Liver (tissue), 9 donors: ENCODE results near the gene TESPA1. TPM values are rescaled to one million over a fixed set of nuclear protein-coding genes. Genes with fewer than 3 reads are reported as not detected.

Experiments
- DNase-seq: peaks from one replicate; pipeline ENCODE4 v3.0.0-alpha.2; 2017; ENCODE audit warnings: low spot score
- H3K27ac ChIP-seq, 2 donors: one replicate each; pipeline ENCODE4 v1.7.0; 2013; ENCODE audit warnings: inconsistent platforms in 2 of 2, low read length in 2 of 2, control low read depth in 1 of 2, low read depth in 1 of 2, mild to moderate bottlenecking in 1 of 2
- H3K27me3 ChIP-seq, 4 donors: one replicate each; pipeline versions ENCODE4 v1.6.1 to v1.7.0; 2013; ENCODE audit warnings: low read length in 3 of 4, inconsistent platforms in 1 of 4, mild to moderate bottlenecking in 1 of 4, moderate library complexity in 1 of 4; ENCODE audit not compliant: control insufficient read depth in 4 of 4, insufficient read depth in 4 of 4
- H3K36me3 ChIP-seq, 4 donors: one replicate each; pipeline versions ENCODE4 v1.6.1 to v1.7.0; 2013; ENCODE audit warnings: low read length in 3 of 4, mild to moderate bottlenecking in 3 of 4, low read depth in 1 of 4, moderate library complexity in 1 of 4; ENCODE audit not compliant: control insufficient read depth in 4 of 4, insufficient read depth in 3 of 4
- H3K4me1 ChIP-seq, 4 donors: one replicate each; pipeline versions ENCODE4 v1.6.1 to v1.7.0; 2013; ENCODE audit warnings: low read length in 3 of 4, mild to moderate bottlenecking in 3 of 4, moderate library complexity in 1 of 4; ENCODE audit not compliant: control insufficient read depth in 4 of 4, insufficient read depth in 4 of 4
- H3K4me3 ChIP-seq, 3 donors: one replicate each; pipeline versions ENCODE4 v1.6.1 to v1.7.0; 2013; ENCODE audit warnings: low read length in 3 of 3, control low read depth in 1 of 3, low read depth in 1 of 3, mild to moderate bottlenecking in 1 of 3
- H3K9ac ChIP-seq, 2 donors: one replicate each; pipeline ENCODE4 v1.7.0; 2013; ENCODE audit warnings: low read length in 2 of 2, mild to moderate bottlenecking in 2 of 2, moderate library complexity in 2 of 2, control low read depth in 1 of 2, low read depth in 1 of 2
- H3K9me3 ChIP-seq, 4 donors: one replicate each; pipeline versions ENCODE4 v1.6.1 to v1.7.0; 2013; ENCODE audit warnings: low read length in 3 of 4; ENCODE audit not compliant: control insufficient read depth in 4 of 4
- ATF3 ChIP-seq: IDR thresholded peaks from 2 replicates; pipeline ENCODE4 v1.6.1; 2016; ENCODE audit warnings: antibody characterized with exemption
- EGR1 ChIP-seq, 2 donors: IDR thresholded peaks; 2 replicates each; pipeline ENCODE4 v1.6.1; 2016 to 2018; ENCODE audit warnings: antibody characterized with exemption in 2 of 2, low read depth in 2 of 2
- FOXA1 ChIP-seq: IDR thresholded peaks from 2 replicates; pipeline ENCODE4 v1.6.1; 2016; ENCODE audit warnings: antibody characterized with exemption
- FOXA2 ChIP-seq: IDR thresholded peaks from 2 replicates; pipeline ENCODE4 v1.6.1; 2016; ENCODE audit warnings: antibody characterized with exemption
- HNF4A ChIP-seq, 2 donors: conservative IDR thresholded peaks; 2 replicates each; pipeline ENCODE4 v1.6.1; 2016; ENCODE audit warnings: antibody characterized with exemption in 2 of 2, mild to moderate bottlenecking in 2 of 2
- HNF4G ChIP-seq: IDR thresholded peaks from 2 replicates; pipeline ENCODE4 v1.6.1; 2016; ENCODE audit warnings: antibody characterized with exemption
- JUND ChIP-seq, 2 donors: IDR thresholded peaks; 2 replicates each; pipeline ENCODE4 v1.6.1; 2016; ENCODE audit warnings: antibody characterized with exemption in 2 of 2
- MAX ChIP-seq: IDR thresholded peaks from 2 replicates; pipeline ENCODE4 v1.6.1; 2016; ENCODE audit warnings: antibody characterized with exemption
- NR2F2 ChIP-seq: IDR thresholded peaks from 2 replicates; pipeline ENCODE4 v1.6.1; 2016; ENCODE audit warnings: antibody characterized with exemption
- RAD21 ChIP-seq, 2 donors: IDR thresholded peaks; 2 replicates each; pipeline ENCODE4 v1.6.1; 2016; ENCODE audit warnings: antibody characterized with exemption in 2 of 2, mild to moderate bottlenecking in 2 of 2
- REST ChIP-seq: IDR thresholded peaks from 2 replicates; pipeline ENCODE4 v1.6.1; 2016; ENCODE audit warnings: antibody characterized with exemption, mild to moderate bottlenecking
- RXRA ChIP-seq, 2 donors: IDR thresholded peaks; 2 replicates each; pipeline ENCODE4 v1.6.1; 2017 to 2018; ENCODE audit warnings: antibody characterized with exemption in 2 of 2, mild to moderate bottlenecking in 1 of 2
- SP1 ChIP-seq: IDR thresholded peaks from 2 replicates; pipeline ENCODE4 v1.6.1; 2018; ENCODE audit warnings: antibody characterized with exemption, mild to moderate bottlenecking
- ZBTB33 ChIP-seq: IDR thresholded peaks from 2 replicates; pipeline ENCODE4 v1.6.1; 2016; ENCODE audit warnings: antibody characterized with exemption
- WGBS: extraction: QIAGEN DNeasy Blood & Tissue Kit; methylation state at CpG from one replicate; pipeline ENCODE4 v1.1.7; 2013; 5-methylcytosine and 5-hydroxymethylcytosine counted together
- polyA plus RNA-seq, 2 donors: library from polyadenylated mRNA; stranded (reverse) in 1 of 2; unstranded in 1 of 2; fragments of 200-250 nt in 1 of 2; fragments of >200 nt in 1 of 2; fragmentation: Nextera tagmentation in 1 of 2; extraction: Ambion mirVana in 1 of 2; gene quantifications; one replicate each; pipeline versions ENCODE4 v1.2.1 to v1.2.3, GENCODE V29; 2013 to 2015
- total RNA-seq, 2 donors: library from RNA; depleted of rRNA; stranded (reverse); fragments of >200 nt; gene quantifications; one replicate each; pipeline ENCODE4 v1.2.3, GENCODE V29; 2014
- donor health status: healthy.
- donor health status: healthy.
- donor health status: healthy.
- donor health status: healthy.
- donor health status: healthy.

TESPA1 gene
- total and polyA plus RNA-seq, 4 donors: 0.10 to 3.2 (median 0.42) TPM

GRCh38 chr12:54926246-54926645, 58.3 kb downstream of the TESPA1 start:
- WGBS: 97% methylated on average over 1 of the region's 1 CpG
- no peaks in the 10 kb centered on the region for H3K27me3 ChIP-seq
- TF ChIP-seq REST (no peak), MAX (no peak), NR2F2 (no peak), FOXA1 (no peak), FOXA2 (no peak), ATF3 (no peak), SP1 (no peak), RAD21 (IDR thresholded peaks at IDR 0.05) (no peak), RXRA (IDR thresholded peaks at IDR 0.05) (no peak), HNF4G (no peak), ZBTB33 (no peak), JUND (IDR thresholded peaks at IDR 0.05) (no peak)
- no peaks in the 10 kb centered on the region for H3K4me1 ChIP-seq
- no peaks in the 10 kb centered on the region for H3K36me3 ChIP-seq
- peaks cover 0 to 5% (median 0%) of the 10 kb centered on the region in 4 donors for H3K9me3 ChIP-seq
- no peak for DNase-seq
- H3K4me3 ChIP-seq: no peak overlapping the region
- no peak overlapping the region for H3K9ac ChIP-seq
- no peak overlapping the region for H3K27ac ChIP-seq

- Histone ChIP-seq H3K9me3 (peaks cover 0 to 3% (median 0%) of the 10 kb centered on the region in 4 donors), H3K4me3 (no peak overlapping the region), H3K27ac (no peak overlapping the region), H3K9ac (no peak overlapping the region), H3K36me3 (no peaks in the 10 kb centered on the region), H3K4me1 (no peaks in the 10 kb centered on the region), H3K27me3 (no peaks in the 10 kb centered on the region)
- WGBS: 72% methylated on average over 8 of the region's 8 CpGs
- DNase-seq: no peak
- TF ChIP-seq REST (no peak), SP1 (no peak), EGR1 (IDR thresholded peaks at IDR 0.05; ENCODE audit: low read depth in 2 of 2) (no peak), RXRA (IDR thresholded peaks at IDR 0.05) (no peak), HNF4G (no peak), HNF4A (conservative IDR thresholded peaks at IDR 0.05) (no peak)
These were observed 59.4 kb downstream of the TESPA1 start for GRCh38 chr12:54924972-54925707.
